ENCODE results near the gene RECQL5.
"Not testable (repeated sequence)": the region's sequence is repeated elsewhere in the genome, so short reads cannot be mapped to it uniquely, and the experiment has no call there.

RECQL5 gene

GRCh38 chr17:75612906-75613626 lies 53.9 kb downstream of the RECQL5 start:
- no peak for DNase-seq

- no peak for DNase-seq
Observed at GRCh38 chr17:75611851-75612429, 55.0 kb downstream of the RECQL5 start.

GRCh38 chr17:75610103-75610984 lies 56.6 kb downstream of the RECQL5 start:
- DNase-seq = no peak

- DNase-seq = no peak
Observed at GRCh38 chr17:75607086-75607485, 59.9 kb downstream of the RECQL5 start.

DNA sequence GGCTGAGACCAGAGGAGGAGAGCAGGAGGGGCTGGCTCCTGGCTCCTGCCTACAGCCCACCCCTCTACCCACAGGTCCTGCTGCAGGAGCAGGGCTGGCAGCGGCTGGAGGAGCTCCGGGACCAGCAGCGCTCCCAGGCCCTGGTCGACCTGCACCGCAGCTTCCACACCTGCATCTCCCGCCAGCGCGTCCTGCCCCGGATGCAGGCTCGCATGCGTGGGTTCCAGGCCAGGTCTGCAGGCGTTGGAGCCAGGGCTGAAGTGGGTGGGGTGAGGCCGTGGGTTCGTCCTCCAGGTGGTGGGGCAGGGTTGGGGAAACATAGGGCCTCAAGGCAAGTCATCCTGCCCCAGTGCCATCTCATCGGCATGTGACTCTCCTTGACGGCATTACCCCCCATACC lies 61.2 kb downstream of the RECQL5 start:
- DNase-seq = no peak

DNA sequence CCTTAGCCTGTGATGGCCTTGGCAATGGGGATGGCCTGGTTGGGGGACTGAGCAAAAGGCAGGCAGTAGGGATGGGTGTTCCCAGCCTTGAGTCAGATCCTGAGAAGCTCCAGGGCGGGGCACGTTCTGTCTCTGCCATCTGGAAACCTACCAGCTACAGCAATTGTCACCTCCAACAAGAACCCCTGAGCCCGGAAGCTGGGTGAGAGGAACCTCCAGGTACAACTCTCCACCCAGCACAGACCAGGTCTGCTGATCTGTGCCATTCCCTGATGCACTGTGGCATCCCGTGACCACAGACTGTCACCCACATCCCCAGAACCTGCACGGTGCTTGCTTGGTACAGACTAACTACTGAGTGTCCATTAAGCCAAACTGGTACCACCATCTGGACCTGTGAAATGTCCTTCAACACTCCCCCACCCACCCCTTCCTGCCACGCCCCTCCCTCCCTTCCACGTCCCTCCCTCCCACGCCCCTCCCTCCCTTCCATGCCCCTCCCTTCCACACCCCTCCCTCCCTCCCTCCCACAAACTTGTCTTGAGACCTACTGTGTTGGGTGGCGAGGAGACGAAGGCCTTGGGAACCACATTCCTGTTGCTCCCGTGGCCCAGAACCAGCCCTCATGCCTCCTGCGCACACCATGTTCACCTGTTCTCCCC lies 62.8 kb downstream of the RECQL5 start:
- DNase-seq = no peak

DNA sequence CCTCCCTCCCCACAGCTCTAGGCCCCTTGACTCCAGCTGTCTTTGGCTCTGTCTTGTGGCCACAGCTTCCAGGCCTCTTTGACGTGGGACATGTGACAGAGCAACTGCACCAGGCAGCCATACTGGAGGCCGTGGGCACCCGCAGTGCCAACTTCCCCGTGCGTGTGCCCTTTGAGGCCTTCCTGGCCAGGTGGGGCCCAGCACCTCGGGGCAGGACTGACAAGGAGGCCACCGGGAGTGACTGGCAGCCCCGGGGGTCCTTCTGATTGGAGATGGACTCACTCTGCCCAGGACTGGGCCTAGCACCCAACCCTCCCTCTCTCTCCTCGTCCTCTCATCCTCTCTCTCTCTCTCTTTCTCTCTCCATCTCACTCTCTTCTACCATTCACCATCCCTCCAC lies 63.8 kb downstream of the RECQL5 start:
- no peak for DNase-seq

DNA sequence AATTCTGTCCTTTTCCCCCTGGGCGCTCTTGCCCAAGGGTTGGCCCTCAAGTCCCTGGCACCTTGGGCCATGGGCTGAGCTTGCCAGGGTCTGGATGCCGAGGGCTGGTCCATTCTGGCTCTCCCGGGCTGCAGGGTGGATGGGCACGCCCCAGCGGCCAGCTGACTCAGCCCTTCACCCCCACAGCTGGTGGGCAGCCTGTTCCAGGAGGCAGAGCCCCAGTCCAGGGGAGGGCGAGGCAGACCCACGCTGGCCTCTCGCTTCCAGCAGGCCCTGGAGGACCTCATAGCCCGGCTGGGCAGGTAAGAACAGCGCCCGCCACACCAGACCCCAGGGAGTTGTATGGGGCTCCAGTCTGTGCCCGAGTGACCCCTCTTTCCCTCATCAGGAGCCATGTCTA lies 64.3 kb downstream of the RECQL5 start:
- DNase-seq = no peak

GRCh38 chr17:75601057-75601987 lies 65.6 kb downstream of the RECQL5 start:
- peak; percentile 22 for DNase-seq

- DNase-seq = no peak
Observed at GRCh38 chr17:75596320-75597087, 70.5 kb downstream of the RECQL5 start.

- DNase-seq = no peak
Observed at GRCh38 chr17:75595920-75596313, 71.0 kb downstream of the RECQL5 start.

DNA sequence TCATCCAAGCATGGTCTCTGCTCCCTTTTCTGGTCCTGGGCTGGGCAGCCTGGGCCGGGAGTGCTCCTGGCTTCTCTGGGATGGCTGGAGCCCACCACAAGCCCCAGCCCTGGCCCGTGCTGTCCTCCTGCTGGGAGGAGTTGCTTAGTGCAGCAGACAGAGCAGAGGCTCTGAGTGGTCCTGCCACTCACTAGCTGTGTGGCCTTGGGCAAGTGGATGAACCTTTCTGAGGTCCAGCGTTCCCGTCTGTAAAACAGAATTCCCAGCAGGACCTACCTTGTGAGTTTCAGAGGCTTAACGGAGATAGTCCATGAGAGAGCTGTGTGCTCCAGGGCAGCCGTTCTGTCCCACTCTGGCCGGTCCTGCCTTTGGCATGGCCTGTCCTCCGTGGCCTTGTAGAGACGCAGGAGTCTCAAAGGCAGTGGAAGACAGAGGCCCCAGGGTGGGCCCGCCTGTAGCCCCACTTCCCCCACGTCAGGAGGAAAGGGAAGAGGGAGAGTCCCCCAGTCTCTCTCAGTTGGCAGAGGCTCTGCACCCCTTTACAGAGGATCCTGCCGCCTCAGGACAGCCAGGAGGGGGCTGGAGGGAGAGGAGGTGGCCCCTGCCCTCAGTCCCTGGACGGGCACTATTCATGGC lies 71.6 kb downstream of the RECQL5 start:
- no peak for DNase-seq

DNA sequence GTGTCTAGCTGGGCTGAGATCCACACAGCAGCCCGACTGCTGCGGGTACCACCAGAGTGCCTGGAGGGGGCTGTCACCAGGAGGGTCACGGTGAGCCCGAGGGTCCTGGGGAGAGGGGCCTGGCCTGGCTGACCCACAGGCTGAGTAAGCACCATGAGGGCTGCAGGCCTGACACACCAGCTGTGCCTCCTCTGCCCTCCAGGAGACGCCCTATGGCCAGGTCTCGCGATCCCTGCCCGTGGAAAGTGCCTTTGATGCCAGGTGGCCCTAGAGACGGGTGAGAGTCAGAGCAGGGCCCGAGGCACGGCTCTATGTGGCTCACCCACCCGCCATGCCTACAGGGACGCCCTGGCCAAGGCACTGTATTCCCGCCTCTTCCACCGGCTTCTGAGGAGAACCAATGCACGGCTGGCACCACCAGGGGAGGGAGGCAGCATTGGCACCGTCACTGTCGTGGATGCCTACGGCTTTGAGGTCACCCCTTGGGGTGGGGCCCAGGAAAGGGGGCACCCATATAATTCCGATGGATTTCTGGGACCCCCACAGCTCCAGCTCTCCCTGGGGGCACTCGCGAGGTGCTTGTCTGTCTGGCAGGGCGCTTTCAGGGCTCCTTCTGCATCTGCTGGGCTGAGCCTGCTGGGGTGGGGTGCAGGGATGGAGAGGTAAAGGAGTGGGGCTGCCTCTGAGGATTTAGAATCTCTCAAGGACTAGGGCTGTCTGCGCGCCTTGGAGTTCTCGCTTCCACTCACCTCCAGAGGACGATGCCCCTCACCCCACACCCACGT lies 72.3 kb downstream of the RECQL5 start:
- no peak for DNase-seq

GRCh38 chr17:75593430-75593829 lies 73.5 kb downstream of the RECQL5 start:
- not testable (repeated sequence) for DNase-seq

- no peak for DNase-seq
Observed at GRCh38 chr17:75592348-75593020, 74.5 kb downstream of the RECQL5 start.

- no peak for DNase-seq
Observed at GRCh38 chr17:75591722-75592302, 75.1 kb downstream of the RECQL5 start.

- no peak for DNase-seq
Observed at GRCh38 chr17:75590849-75591721, 75.9 kb downstream of the RECQL5 start.

DNA sequence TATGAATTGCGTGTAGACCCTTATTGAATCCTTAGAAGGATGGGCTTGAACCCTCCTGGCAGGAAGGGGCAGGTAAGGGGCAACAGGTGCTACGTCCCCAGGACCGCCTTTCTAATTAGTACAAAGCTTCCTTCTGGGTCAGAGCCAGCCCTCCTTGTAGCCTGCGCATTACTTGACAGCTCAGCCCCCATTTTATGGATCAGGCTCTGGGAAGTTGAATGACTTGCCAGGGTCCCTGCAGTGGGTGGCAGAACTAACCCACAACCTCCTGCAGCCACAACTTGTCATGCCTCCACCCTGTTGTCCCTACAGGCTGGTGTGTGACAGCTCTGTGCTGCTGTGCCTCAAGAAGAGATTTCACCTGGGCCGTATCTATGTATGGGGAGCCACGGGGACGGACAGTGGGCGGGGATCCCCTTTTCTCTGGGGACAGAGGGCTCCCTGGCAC lies 76.6 kb downstream of the RECQL5 start:
- DNase-seq = no peak
